GM12892 (cell line): ENCODE data around the gene FBXL17.

Experiments used
- POLR2A ChIP-seq: IDR thresholded peaks from 2 replicates; pipeline ENCODE4 v1.6.1; 2011; ENCODE audit warnings: low read depth, low read length, control low read depth
- TAF1 ChIP-seq: IDR thresholded peaks from 2 replicates; pipeline ENCODE4 v1.6.1; 2011; ENCODE audit warnings: low read depth, mild to moderate bottlenecking, control low read depth, low read length, borderline replicate concordance

DNA sequence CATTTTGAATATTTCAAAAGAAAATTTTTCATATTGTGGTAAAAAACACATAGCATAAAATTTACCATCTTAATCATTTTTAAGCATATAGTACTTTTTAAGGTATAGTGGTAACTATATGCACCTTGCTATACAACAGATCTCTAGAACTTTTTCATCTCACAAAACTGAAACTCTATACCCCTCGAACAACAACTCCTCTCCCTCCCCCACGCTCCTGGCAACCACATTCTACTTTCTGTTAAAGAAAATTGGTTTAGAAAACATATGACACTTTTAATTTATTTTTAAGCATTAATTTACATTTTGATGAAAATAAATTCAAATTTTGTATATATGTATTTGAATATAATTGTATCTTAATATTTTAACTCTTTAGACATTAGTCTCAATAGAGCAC, 563.9 kb downstream of the FBXL17 start:
- no peak for TF ChIP-seq POLR2A
- no peak for TF ChIP-seq TAF1
